GM19239 (cell line): Measurements from ENCODE around the gene SYT5.
A peak's percentile ranks its signal among the peaks of the same experiment; 100 is the strongest.
"Not testable (repeated sequence)": the region's sequence is repeated elsewhere in the genome, so short reads cannot be mapped to it uniquely, and the experiment has no call there.

ENCODE experiments used
- DNase-seq: peaks from one replicate; pipeline ENCODE4 v3.0.0; 2011; ENCODE audit warnings: low spot score; ENCODE audit not compliant: insufficient read length
- FAIRE-seq: peaks from 2 replicates; lab custom pipeline; 2011; peaks lifted over from hg19 to GRCh38; lab: Jason Lieb, UNC

The SYT5 gene

GRCh38 chr19:55179606-55180484 lies at the start of gene SYT5:
Gene SYT5, minus strand, starts transcription at chr19:55180289. Its CDS starts 1,248 bp downstream, at chr19:55179041.
- no peak for DNase-seq
- peak; percentile 23 for FAIRE-seq

DNA sequence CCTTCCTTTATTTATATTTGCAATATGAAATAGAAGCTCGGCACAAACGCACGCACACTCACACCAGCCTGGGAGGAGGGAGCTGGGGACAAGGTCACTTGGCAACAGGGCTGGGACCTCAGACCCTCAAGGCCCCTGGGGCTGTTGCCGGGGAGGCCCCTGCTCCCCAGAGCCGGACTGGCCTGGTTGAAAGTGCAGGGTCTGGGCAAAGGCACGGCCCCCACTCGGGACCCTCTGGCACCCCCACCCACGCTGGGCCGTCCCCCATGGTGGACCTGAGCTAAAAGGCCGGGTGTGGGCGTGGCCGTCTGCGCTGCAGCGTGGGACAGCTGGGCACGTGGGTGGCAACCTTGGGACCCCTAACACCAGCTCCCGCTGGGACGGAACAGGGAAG lies 49.7 kb upstream of the SYT5 start:
- no peak for DNase-seq
- FAIRE-seq = no peak

- DNase-seq (no peak), FAIRE-seq (no peak)
Measured at GRCh38 chr19:55229145-55229788, 49.2 kb upstream of the SYT5 start.

DNA sequence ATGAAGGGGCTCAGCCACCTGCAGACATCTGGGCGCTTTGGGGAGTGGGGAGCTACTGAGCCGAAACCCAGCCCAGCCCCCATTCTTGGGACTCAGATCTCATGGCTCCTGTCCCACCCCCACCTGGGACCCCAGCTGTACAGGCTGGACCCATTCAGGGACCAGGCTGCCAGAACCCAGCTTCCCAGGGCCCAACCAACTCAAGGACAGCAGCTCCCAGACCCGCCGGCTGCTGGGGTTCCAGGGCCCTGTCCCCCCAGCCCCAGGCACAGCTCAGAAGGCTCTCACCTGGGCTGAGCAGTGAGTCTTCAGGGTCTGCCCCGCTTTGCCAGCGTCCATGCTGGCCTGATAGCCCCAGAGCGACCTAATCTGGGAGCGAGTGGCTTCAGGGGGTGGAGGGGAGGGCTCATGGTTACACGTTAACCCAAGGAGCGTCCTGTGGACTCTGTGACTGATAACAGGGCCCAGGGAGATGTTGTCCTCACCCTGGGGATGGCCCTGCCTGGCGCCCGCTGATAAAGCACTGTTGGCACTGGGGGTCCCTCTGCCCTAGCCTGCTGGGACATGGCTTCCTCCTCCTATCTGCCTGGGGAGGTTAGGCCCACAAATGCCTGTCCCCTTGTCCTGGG lies 48.4 kb upstream of the SYT5 start, which contains the start of gene TMEM86B:
Gene TMEM86B, minus strand, starts transcription at position 361 of the 629 bp plus-strand sequence. Its CDS starts 22 bp downstream, at position 339.
- no peak for FAIRE-seq
- no peak for DNase-seq

- no peak for DNase-seq
- FAIRE-seq = no peak
Measured at GRCh38 chr19:55228015-55228391, 47.9 kb upstream of the SYT5 start.

DNA sequence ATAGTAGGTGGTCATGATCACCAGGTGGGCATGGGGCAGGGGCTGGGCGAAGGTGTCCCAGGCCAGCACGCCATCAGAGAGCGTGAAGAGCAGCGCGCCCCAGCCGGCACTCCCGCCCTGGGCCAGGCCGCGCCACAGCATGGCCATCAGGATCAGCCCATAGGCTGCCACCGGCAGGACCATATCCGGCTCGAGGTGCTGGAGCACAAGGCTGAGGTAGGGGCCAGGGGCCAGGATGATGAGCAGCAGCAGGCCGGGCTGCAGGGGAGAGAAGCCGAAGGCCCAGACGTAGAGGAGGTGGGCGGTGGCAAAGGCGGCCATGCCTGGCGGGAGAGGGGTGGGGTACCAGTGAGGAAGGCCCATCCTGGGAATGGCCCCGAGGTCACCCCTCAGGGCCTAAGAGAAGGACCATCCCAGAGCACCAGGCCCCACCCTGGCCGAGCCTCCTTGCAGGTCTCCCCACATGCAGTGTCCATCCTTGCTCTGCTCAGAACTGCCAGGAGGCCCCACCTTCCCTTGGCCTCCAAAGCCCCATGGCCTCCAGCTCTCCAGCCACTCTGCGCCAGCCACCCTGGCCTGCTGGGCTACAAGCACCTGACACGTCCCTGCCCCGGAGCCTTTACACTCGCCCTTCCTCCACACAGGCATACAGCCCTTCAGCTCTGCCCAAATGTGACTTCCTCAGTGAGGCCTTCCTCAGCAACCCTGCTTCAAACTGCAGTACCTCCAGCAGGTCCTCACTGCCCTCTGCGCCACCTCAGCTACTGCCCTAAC lies 47.3 kb upstream of the SYT5 start:
- no peak for FAIRE-seq
- no peak for DNase-seq

GRCh38 chr19:55226788-55227187 lies 46.7 kb upstream of the SYT5 start:
- no peak for DNase-seq
- no peak for FAIRE-seq

GRCh38 chr19:55226273-55226672 lies 46.2 kb upstream of the SYT5 start:
- no peak for FAIRE-seq

DNA sequence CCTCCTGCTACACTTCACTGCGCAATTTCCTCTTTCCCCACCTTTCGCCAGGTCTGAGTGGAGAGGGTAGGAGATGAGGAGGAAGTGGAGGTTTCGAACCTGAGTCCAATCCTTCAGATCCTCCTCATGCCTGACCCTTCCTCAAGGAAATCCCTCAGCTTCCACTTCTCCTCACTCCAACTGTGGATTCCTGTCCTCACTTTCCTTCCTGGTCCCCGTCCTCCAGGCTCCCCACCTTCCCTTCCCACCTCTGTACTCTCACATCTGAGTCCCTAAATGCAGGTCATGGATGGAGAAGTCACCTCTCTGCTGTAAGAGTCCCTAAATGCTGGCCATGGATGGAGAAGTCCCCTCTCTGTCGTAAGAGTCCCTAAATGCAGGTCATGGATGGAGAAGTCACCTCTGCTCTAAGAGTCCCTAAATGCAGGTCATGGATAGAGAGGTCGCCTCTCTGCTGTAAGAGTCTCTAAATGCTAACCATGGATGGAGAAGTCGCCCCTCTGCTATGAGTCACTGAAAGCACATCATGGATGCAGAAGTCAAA lies 45.4 kb upstream of the SYT5 start:
- no peak for DNase-seq
- no peak for FAIRE-seq

More at GRCh38 chr19:55226273-55226672, 46.2 kb upstream of the SYT5 start:
- DNase-seq = no peak

DNA sequence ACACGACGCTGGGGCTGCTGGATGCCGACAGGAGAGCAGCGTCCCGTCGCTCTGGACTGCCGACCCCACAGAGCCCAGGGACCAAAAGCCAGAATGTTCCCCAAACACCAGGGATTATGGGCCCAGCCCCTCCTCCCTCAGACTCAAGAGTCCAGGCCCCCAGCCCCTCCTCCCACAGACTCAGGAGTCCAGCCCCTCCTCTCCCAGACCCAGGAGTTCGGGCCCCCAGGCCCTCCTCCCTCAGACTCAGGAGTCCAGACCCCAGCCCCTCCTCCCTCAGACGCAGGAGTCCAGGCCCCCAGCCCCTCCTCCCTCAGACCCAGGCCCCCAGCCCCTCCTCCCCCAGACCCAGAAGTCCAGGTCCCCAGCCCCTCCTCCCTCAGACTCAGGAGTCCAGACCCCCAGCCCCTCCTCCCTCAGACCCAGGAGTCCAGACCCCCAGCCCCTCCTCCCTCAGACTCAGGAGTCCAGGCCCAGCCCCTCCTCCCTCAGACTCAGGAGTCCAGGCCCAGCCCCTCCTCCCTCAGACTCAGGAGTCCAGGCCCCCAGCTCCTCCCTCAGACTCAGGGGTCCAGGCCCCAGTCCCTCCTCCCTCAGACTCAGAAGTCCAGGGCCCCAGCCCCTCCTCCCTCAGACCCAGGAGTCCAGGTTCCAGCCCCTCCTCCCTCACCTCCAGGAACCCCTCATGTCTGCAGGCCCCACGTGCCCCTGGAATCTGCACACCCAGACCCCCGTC lies 44.8 kb upstream of the SYT5 start:
- DNase-seq, FAIRE-seq: not testable (repeated sequence)

GRCh38 chr19:55224038-55224665 lies 44.1 kb upstream of the SYT5 start:
- no peak for DNase-seq
- FAIRE-seq = no peak

GRCh38 chr19:55223291-55224037 lies 43.4 kb upstream of the SYT5 start:
- no peak for FAIRE-seq
- DNase-seq = no peak

- FAIRE-seq (no peak), DNase-seq (no peak)
Measured at GRCh38 chr19:55220525-55220924, 40.4 kb upstream of the SYT5 start.

- no peak for DNase-seq
- FAIRE-seq = no peak
Measured at GRCh38 chr19:55216461-55217198, 36.5 kb upstream of the SYT5 start.

GRCh38 chr19:55213547-55213946 lies 33.5 kb upstream of the SYT5 start:
- FAIRE-seq = no peak
- DNase-seq = no peak

- FAIRE-seq = no peak
- DNase-seq = no peak
Measured at GRCh38 chr19:55212447-55212846, 32.4 kb upstream of the SYT5 start.

DNA sequence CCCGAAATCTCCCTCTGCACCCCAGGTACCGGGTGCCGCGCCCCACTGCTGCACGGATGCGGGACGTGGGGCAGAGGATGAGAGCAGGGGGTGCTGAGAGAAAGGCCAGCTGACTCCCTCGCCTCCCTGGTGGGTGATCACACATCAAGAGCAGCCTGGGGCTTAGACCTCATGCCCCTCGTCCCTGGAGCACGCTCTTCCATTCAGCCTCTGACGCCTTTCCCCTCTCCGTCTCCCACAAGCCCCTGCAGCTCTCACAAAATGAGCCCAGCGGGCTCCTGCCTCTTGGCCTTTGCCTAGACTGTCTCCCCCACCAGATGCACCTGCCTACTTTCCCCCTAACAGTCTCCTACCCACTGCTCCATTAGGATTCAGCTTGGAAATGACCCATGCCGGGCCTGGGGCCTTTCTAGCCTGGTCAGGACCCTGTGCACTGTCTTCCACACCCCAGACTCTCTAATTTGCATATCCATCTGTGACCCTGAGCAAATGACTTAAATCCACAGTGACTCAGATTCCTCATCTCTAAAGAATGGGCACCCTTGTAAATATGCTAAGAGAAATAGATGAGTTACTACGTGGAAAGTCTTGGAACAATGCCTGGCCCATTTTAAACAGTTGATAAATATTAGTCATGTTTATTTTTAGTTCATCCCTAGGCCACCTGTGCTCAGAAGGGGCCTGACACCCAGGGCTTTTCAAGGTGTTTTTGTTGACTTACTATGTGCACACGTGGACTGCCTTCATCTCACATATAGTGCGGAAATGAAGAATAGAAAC lies 29.8 kb upstream of the SYT5 start:
- DNase-seq (no peak), FAIRE-seq (no peak)
